Measurements from ENCODE around the gene SCRT2. TPM values are rescaled to one million over a fixed set of nuclear protein-coding genes. Genes with fewer than 3 reads are reported as not detected.

Gene SCRT2
- total RNA-seq, 1 experiment from 2014 or later: not detected

DNA sequence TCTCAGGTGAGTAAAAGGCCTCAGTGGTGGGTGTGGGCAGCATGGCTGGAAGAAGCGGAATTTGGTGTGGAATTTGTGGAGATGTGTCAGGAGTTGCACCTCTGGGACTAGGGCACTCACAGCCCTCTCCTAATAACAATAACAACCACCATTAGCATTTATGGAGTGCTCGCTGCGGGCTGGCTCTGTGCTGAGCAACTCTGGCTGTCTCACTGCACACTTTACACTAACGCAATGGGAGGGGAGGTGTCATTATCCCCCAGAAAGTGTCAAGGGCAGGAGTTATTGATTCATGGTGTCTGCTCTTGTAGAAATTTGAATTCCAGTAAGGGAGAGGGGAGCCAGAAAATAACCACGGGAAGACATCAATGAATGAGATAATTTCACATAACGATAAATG, 22.7 kb upstream of the SCRT2 start:
- Histone ChIP-seq H3K27me3 (ENCODE audit: insufficient read depth, low read length) (no peaks in the 10 kb centered on the region), H3K36me3 (ENCODE audit: control insufficient read depth in 1 of 2, insufficient read depth in 2 of 2, low read length in 2 of 2) (no peaks in the 10 kb centered on the region), H2AFZ (ENCODE audit: low read depth, low read length, poor library complexity, severe bottlenecking) (no peak overlapping the region), H3K9me3 (ENCODE audit: control insufficient read depth in 1 of 2, insufficient read depth in 1 of 2, low read depth in 1 of 2, low read length in 2 of 2) (no peaks in the 10 kb centered on the region), H3K4me1 (ENCODE audit: control insufficient read depth in 1 of 2, insufficient read depth in 2 of 2, low read length in 2 of 2) (no peaks in the 10 kb centered on the region), H3K4me3 (replicated peaks in 1 of 2; ENCODE audit: low read depth in 1 of 2, low read length in 2 of 2) (no peak overlapping the region), H3K9ac (ENCODE audit: low read length) (no peak overlapping the region), H3K79me2 (ENCODE audit: insufficient read depth, low read length) (no peaks in the 10 kb centered on the region), H3K4me2 (ENCODE audit: low read length) (no peak overlapping the region), H3K9me2 (ENCODE audit: insufficient read depth) (no peaks in the 10 kb centered on the region), H4K20me1 (ENCODE audit: insufficient read depth) (no peaks in the 10 kb centered on the region), H3K27ac (ENCODE audit: low read depth, low read length) (no peak overlapping the region)
- no TSS peak for BruUV-seq (replicated peaks)
- intact Hi-C loops (cut with micrococcal nuclease): no loop called here
- ATAC-seq (no peak), DNase-seq (ENCODE audit: low read depth, low spot score) (no peak)
- TF ChIP-seq, protein P1, sequence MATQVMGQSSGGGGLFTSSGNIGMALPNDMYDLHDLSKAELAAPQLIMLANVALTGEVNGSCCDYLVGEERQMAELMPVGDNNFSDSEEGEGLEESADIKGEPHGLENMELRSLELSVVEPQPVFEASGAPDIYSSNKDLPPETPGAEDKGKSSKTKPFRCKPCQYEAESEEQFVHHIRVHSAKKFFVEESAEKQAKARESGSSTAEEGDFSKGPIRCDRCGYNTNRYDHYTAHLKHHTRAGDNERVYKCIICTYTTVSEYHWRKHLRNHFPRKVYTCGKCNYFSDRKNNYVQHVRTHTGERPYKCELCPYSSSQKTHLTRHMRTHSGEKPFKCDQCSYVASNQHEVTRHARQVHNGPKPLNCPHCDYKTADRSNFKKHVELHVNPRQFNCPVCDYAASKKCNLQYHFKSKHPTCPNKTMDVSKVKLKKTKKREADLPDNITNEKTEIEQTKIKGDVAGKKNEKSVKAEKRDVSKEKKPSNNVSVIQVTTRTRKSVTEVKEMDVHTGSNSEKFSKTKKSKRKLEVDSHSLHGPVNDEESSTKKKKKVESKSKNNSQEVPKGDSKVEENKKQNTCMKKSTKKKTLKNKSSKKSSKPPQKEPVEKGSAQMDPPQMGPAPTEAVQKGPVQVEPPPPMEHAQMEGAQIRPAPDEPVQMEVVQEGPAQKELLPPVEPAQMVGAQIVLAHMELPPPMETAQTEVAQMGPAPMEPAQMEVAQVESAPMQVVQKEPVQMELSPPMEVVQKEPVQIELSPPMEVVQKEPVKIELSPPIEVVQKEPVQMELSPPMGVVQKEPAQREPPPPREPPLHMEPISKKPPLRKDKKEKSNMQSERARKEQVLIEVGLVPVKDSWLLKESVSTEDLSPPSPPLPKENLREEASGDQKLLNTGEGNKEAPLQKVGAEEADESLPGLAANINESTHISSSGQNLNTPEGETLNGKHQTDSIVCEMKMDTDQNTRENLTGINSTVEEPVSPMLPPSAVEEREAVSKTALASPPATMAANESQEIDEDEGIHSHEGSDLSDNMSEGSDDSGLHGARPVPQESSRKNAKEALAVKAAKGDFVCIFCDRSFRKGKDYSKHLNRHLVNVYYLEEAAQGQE (IDR thresholded peaks at IDR 0.05; ENCODE audit: low read depth): no peak
- TF ChIP-seq POLR2AphosphoS5 (IDR thresholded peaks at IDR 0.05; ENCODE audit: low read depth, low read length) (no peak), YY1 (IDR thresholded peaks at IDR 0.05; ENCODE audit: extremely low read depth, insufficient replicate concordance, low read depth, low read length) (no peak), ZFX (IDR thresholded peaks at IDR 0.05) (no peak), ELF1 (IDR thresholded peaks at IDR 0.05; ENCODE audit: borderline replicate concordance, low read depth) (no peak)
- ChIA-PET POLR2A (no interaction called here), RAD21 (ENCODE audit: low non-redundant PET in 1 of 2, low total read pairs in 2 of 2, uncharacterized antibody in 2 of 2, unreplicated experiment in 2 of 2) (no interaction called here), CTCF (no interaction called here)

DNA sequence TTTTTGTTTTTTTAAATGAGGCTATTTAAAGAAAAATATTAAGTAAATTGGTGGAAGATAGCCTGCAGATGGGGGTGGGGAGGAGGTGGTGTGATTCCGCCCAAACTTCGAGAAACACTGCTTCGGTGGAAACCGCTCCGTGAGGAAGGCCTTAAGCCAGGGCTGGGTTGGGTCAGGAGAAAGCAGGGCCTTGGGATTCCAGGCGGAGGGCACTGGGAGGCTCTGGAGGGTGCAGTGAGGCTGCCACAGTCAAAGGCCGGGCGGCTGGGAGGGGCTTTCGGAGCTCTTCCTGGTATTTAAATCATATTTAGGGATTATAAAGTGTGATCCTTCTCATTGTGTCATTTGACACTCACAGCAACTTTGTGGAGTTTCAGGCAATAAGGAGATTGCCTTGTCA, 22.2 kb upstream of the SCRT2 start:
- Histone ChIP-seq H3K9me3 (ENCODE audit: control insufficient read depth in 1 of 2, insufficient read depth in 1 of 2, low read depth in 1 of 2, low read length in 2 of 2) (no peaks in the 10 kb centered on the region), H3K36me3 (ENCODE audit: control insufficient read depth in 1 of 2, insufficient read depth in 2 of 2, low read length in 2 of 2) (no peaks in the 10 kb centered on the region), H3K4me1 (ENCODE audit: control insufficient read depth in 1 of 2, insufficient read depth in 2 of 2, low read length in 2 of 2) (no peaks in the 10 kb centered on the region), H3K9ac (ENCODE audit: low read length) (no peak overlapping the region), H2AFZ (ENCODE audit: low read depth, low read length, poor library complexity, severe bottlenecking) (no peak overlapping the region), H3K27me3 (ENCODE audit: insufficient read depth, low read length) (no peaks in the 10 kb centered on the region), H3K4me3 (replicated peaks in 1 of 2; ENCODE audit: low read depth in 1 of 2, low read length in 2 of 2) (no peak overlapping the region), H3K9me2 (ENCODE audit: insufficient read depth) (no peaks in the 10 kb centered on the region), H3K4me2 (ENCODE audit: low read length) (no peak overlapping the region), H3K79me2 (ENCODE audit: insufficient read depth, low read length) (no peaks in the 10 kb centered on the region), H3K27ac (ENCODE audit: low read depth, low read length) (no peak overlapping the region), H4K20me1 (ENCODE audit: insufficient read depth) (no peaks in the 10 kb centered on the region)
- ATAC-seq: no peak
- no TSS peak for BruUV-seq (replicated peaks)
- POLR2A ChIA-PET: no interaction called here
- RAD21 ChIA-PET (ENCODE audit: low non-redundant PET in 1 of 2, low total read pairs in 2 of 2, uncharacterized antibody in 2 of 2, unreplicated experiment in 2 of 2): no interaction called here
- DNase-seq (ENCODE audit: low read depth, low spot score): no peak
- CTCF ChIA-PET: no interaction called here
- intact Hi-C loops (cut with micrococcal nuclease): no loop called here
- no peak for TF ChIP-seq ELF1 (IDR thresholded peaks at IDR 0.05; ENCODE audit: borderline replicate concordance, low read depth)
- no peak for TF ChIP-seq EZH2 (IDR thresholded peaks at IDR 0.05)
- no peak for TF ChIP-seq EGR1 (IDR thresholded peaks at IDR 0.05; ENCODE audit: low read depth)
- no peak for TF ChIP-seq RAD21 (IDR thresholded peaks at IDR 0.05; ENCODE audit: low read depth)
- TF ChIP-seq ZFX (IDR thresholded peaks at IDR 0.05): no peak
- no peak for TF ChIP-seq CBX3 (IDR thresholded peaks at IDR 0.05; ENCODE audit: low read depth)
- TF ChIP-seq SIN3A (IDR thresholded peaks at IDR 0.05; ENCODE audit: low read depth): no peak
- no peak for TF ChIP-seq YY1 (IDR thresholded peaks at IDR 0.05; ENCODE audit: extremely low read depth, insufficient replicate concordance, low read depth, low read length)
- TF ChIP-seq, protein P2, sequence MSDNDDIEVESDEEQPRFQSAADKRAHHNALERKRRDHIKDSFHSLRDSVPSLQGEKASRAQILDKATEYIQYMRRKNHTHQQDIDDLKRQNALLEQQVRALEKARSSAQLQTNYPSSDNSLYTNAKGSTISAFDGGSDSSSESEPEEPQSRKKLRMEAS (IDR thresholded peaks at IDR 0.05): no peak
- TF ChIP-seq, protein P3, sequence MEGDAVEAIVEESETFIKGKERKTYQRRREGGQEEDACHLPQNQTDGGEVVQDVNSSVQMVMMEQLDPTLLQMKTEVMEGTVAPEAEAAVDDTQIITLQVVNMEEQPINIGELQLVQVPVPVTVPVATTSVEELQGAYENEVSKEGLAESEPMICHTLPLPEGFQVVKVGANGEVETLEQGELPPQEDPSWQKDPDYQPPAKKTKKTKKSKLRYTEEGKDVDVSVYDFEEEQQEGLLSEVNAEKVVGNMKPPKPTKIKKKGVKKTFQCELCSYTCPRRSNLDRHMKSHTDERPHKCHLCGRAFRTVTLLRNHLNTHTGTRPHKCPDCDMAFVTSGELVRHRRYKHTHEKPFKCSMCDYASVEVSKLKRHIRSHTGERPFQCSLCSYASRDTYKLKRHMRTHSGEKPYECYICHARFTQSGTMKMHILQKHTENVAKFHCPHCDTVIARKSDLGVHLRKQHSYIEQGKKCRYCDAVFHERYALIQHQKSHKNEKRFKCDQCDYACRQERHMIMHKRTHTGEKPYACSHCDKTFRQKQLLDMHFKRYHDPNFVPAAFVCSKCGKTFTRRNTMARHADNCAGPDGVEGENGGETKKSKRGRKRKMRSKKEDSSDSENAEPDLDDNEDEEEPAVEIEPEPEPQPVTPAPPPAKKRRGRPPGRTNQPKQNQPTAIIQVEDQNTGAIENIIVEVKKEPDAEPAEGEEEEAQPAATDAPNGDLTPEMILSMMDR (IDR thresholded peaks at IDR 0.05 in 2 of 3, conservative IDR thresholded peaks at IDR 0.05 in 1 of 3; ENCODE audit: borderline replicate concordance in 1 of 3, insufficient read depth in 1 of 3, low read depth in 2 of 3, low read length in 2 of 3): no peak
- TF ChIP-seq EZH2phosphoT487 (IDR thresholded peaks at IDR 0.05; ENCODE audit: borderline replicate concordance): no peak
- no peak for TF ChIP-seq JUND (IDR thresholded peaks at IDR 0.05)
- TF ChIP-seq FOSL1 (IDR thresholded peaks at IDR 0.05; ENCODE audit: low read depth): no peak
- no peak for TF ChIP-seq TCF7L2 (IDR thresholded peaks at IDR 0.05; ENCODE audit: borderline replicate concordance, extremely low read depth, insufficient read depth, insufficient read length)
- no peak for TF ChIP-seq POLR2AphosphoS5 (IDR thresholded peaks at IDR 0.05; ENCODE audit: low read depth, low read length)

Data from HCT116 (cell line).